HCT116 (cell line): Measurements from ENCODE around the gene MYH15. TPM values are rescaled to one million over a fixed set of nuclear protein-coding genes. Genes with fewer than 3 reads are reported as not detected.
A peak's percentile ranks its signal among the peaks of the same experiment; 100 is the strongest.

Experiments used
- ATAC-seq: fragments of 200-7000 bp; cut with Tn5 transposase; 2 replicates; pipeline ENCODE4 v1.9.1; 2020; ENCODE audit warnings: mild to moderate bottlenecking, moderate library complexity
- BruUV-seq: library from RNA; stranded (reverse); fragments of 400-500 nt; replicated peaks from 2 replicates; lab custom pipeline; 2021; lab: Mats Ljungman, UMichigan
- CTCF ChIA-PET: fragments of 300-600 bp; sonication (Branson Sonifier 250); formaldehyde crosslinking; loops from one replicate; lab custom pipeline; 2021; ENCODE audit warnings: antibody characterized with exemption; lab: Charles Lee
- POLR2A ChIA-PET: fragments of 300-600, 350-600 bp; sonication (Branson Sonifier 250); formaldehyde crosslinking; loops from one replicate; lab custom pipeline; 2021; ENCODE audit warnings: antibody characterized with exemption; lab: Charles Lee
- RAD21 ChIA-PET, 2 experiments: fragments of 300-600 bp; sonication (Branson Sonifier 250); formaldehyde crosslinking; loops; one replicate each; lab custom pipeline; 2023; ENCODE audit warnings: low total read pairs in 2 of 2; ENCODE audit not compliant: uncharacterized antibody in 2 of 2, unreplicated experiment in 2 of 2, low non-redundant PET in 1 of 2; lab: Charles Lee
- DNase-seq: peaks from one replicate; pipeline ENCODE4 v3.0.0-alpha.2; 2010; ENCODE audit warnings: low read depth, low spot score
- H2AFZ ChIP-seq: fragments of 200-600 bp; shearing (Covaris generic), sonication (generic); 2 replicates; pipeline ENCODE4 v1.6.1; 2017; ENCODE audit warnings: low read depth, mixed run types, mixed read lengths, antibody characterized with exemption, low read length; ENCODE audit not compliant: poor library complexity, severe bottlenecking
- H3K27ac ChIP-seq: 2 replicates; pipeline ENCODE4 v1.5.1; 2012; ENCODE audit warnings: low read depth, low read length
- H3K27me3 ChIP-seq: fragments of 200-600 bp; sonication (generic); 2 replicates; pipeline ENCODE4 v1.6.1; 2016; ENCODE audit warnings: mixed run types, low read length, mixed read lengths; ENCODE audit not compliant: insufficient read depth
- H3K36me3 ChIP-seq, 2 experiments: fragments of 200-500 bp in 1 of 2; fragments of 200-600 bp in 1 of 2; sonication (Bioruptor generic) in 1 of 2; sonication (generic) in 1 of 2; 2 replicates each; pipeline versions ENCODE4 v1.5.1 to v1.6.1; 2014 to 2016; ENCODE audit warnings: low read length in 2 of 2, inconsistent platforms in 1 of 2, mixed read lengths in 1 of 2, mixed run types in 1 of 2; ENCODE audit not compliant: insufficient read depth in 2 of 2, control insufficient read depth in 1 of 2
- H3K4me1 ChIP-seq, 2 experiments: fragments of 200-600 bp in 1 of 2; sonication (generic) in 1 of 2; 2 replicates each; pipeline versions ENCODE4 v1.5.1 to v1.6.1; 2012 to 2017; ENCODE audit warnings: low read length in 2 of 2, inconsistent platforms in 1 of 2, mild to moderate bottlenecking in 1 of 2, mixed read lengths in 1 of 2, mixed run types in 1 of 2, moderate library complexity in 1 of 2; ENCODE audit not compliant: insufficient read depth in 2 of 2, control insufficient read depth in 1 of 2
- H3K4me2 ChIP-seq: fragments of 200-600 bp; sonication (generic); 2 replicates; pipeline ENCODE4 v1.6.1; 2017; ENCODE audit warnings: mixed run types, low read length, mixed read lengths
- H3K4me3 ChIP-seq, 2 experiments: fragments of 200-600 bp in 1 of 2; sonication (generic) in 1 of 2; replicated peaks in 1 of 2; 2 replicates each; pipeline ENCODE4 v1.5.1; 2011 to 2016; ENCODE audit warnings: low read length in 2 of 2, control low read depth in 1 of 2, low read depth in 1 of 2, mild to moderate bottlenecking in 1 of 2, mixed read lengths in 1 of 2, mixed run types in 1 of 2
- H3K79me2 ChIP-seq: fragments of 200-600 bp; sonication (generic); 2 replicates; pipeline ENCODE4 v1.6.1; 2017; ENCODE audit warnings: mild to moderate bottlenecking, mixed run types, low read length, moderate library complexity, mixed read lengths; ENCODE audit not compliant: insufficient read depth
- H3K9ac ChIP-seq: fragments of 200-600 bp; sonication (generic); 2 replicates; pipeline ENCODE4 v1.6.1; 2016; ENCODE audit warnings: low read length, mixed read lengths
- H3K9me2 ChIP-seq: fragments of 200-600 bp; sonication (generic), shearing (Covaris generic); 2 replicates; pipeline ENCODE4 v1.6.1; 2017; ENCODE audit warnings: mixed run types, mild to moderate bottlenecking, moderate library complexity; ENCODE audit not compliant: insufficient read depth
- H3K9me3 ChIP-seq, 2 experiments: fragments of 200-500 bp in 1 of 2; fragments of 200-600 bp in 1 of 2; sonication (Bioruptor generic) in 1 of 2; sonication (generic) in 1 of 2; 2 replicates each; pipeline ENCODE4 v1.6.1; 2014 to 2017; ENCODE audit warnings: low read length in 2 of 2, mixed read lengths in 2 of 2, inconsistent platforms in 1 of 2, low read depth in 1 of 2, mild to moderate bottlenecking in 1 of 2, mixed run types in 1 of 2, moderate library complexity in 1 of 2; ENCODE audit not compliant: control insufficient read depth in 1 of 2, insufficient read depth in 1 of 2
- H4K20me1 ChIP-seq: fragments of 200-600 bp; sonication (generic), shearing (Covaris generic); 2 replicates; pipeline ENCODE4 v1.6.1; 2017; ENCODE audit warnings: mixed run types, mild to moderate bottlenecking, moderate library complexity; ENCODE audit not compliant: insufficient read depth
- CEBPB ChIP-seq: IDR thresholded peaks from 2 replicates; pipeline ENCODE4 v1.6.1; 2012; ENCODE audit warnings: low read depth
- CTCF ChIP-seq, 3 experiments: fragments of 200-600 bp in 1 of 3; sonication (generic) in 1 of 3; IDR thresholded peaks in 2 of 3; conservative IDR thresholded peaks in 1 of 3; 2 replicates each; pipeline ENCODE4 v1.5.1; 2012 to 2017; ENCODE audit warnings: low read depth in 2 of 3, low read length in 2 of 3, antibody characterized with exemption in 1 of 3, borderline replicate concordance in 1 of 3, control low read depth in 1 of 3, mild to moderate bottlenecking in 1 of 3, mixed read lengths in 1 of 3, mixed run types in 1 of 3, moderate library complexity in 1 of 3; ENCODE audit not compliant: insufficient read depth in 1 of 3
- EGR1 ChIP-seq: IDR thresholded peaks from 2 replicates; pipeline ENCODE4 v1.6.1; 2012; ENCODE audit warnings: low read depth
- ELF1 ChIP-seq: IDR thresholded peaks from 2 replicates; pipeline ENCODE4 v1.6.1; 2012; ENCODE audit warnings: low read depth, borderline replicate concordance
- EZH2 ChIP-seq: fragments of 200-600 bp; sonication (generic); IDR thresholded peaks from 2 replicates; pipeline ENCODE4 v1.6.1; 2017; ENCODE audit warnings: antibody characterized with exemption, mixed run types
- EZH2phosphoT487 ChIP-seq: fragments of 200-600 bp; IDR thresholded peaks from 2 replicates; pipeline ENCODE4 v1.6.1; 2018; ENCODE audit warnings: antibody characterized with exemption, borderline replicate concordance
- JUND ChIP-seq: IDR thresholded peaks from 2 replicates; pipeline ENCODE4 v1.6.1; 2012
- POLR2A ChIP-seq: IDR thresholded peaks from 2 replicates; pipeline ENCODE4 v1.7.0; 2011; ENCODE audit warnings: borderline replicate concordance; ENCODE audit not compliant: insufficient read depth, insufficient read length; ENCODE audit errors: extremely low read depth
- POLR2AphosphoS5 ChIP-seq: IDR thresholded peaks from 2 replicates; pipeline ENCODE4 v1.6.1; 2011; ENCODE audit warnings: mild to moderate bottlenecking, low read depth, low read length, moderate library complexity
- RAD21 ChIP-seq: IDR thresholded peaks from 2 replicates; pipeline ENCODE4 v1.6.1; 2012; ENCODE audit warnings: low read depth, mild to moderate bottlenecking
- SIN3A ChIP-seq: IDR thresholded peaks from 2 replicates; pipeline ENCODE4 v1.6.1; 2012; ENCODE audit warnings: low read depth
- SRF ChIP-seq: IDR thresholded peaks from 2 replicates; pipeline ENCODE4 v1.6.1; 2012; ENCODE audit warnings: low read depth
- YY1 ChIP-seq: IDR thresholded peaks from 2 replicates; pipeline ENCODE4 v1.6.1; 2011; ENCODE audit warnings: low read length, low read depth, moderate library complexity, mild to moderate bottlenecking; ENCODE audit not compliant: insufficient replicate concordance; ENCODE audit errors: extremely low read depth
- ZBTB33 ChIP-seq: IDR thresholded peaks from 2 replicates; pipeline ENCODE4 v1.6.1; 2011; ENCODE audit warnings: mild to moderate bottlenecking, low read length, moderate library complexity; ENCODE audit not compliant: insufficient replicate concordance; ENCODE audit errors: extremely low read depth
- ZFX ChIP-seq: fragments of 450-650 bp; IDR thresholded peaks from 2 replicates; pipeline ENCODE4 v1.6.1; 2017
- ZNF274 ChIP-seq: fragments of 200-500 bp; sonication (Bioruptor generic); IDR thresholded peaks from 2 replicates; pipeline ENCODE4 v1.6.1; 2014; ENCODE audit warnings: mild to moderate bottlenecking, low read depth, low read length, inconsistent platforms
- intact Hi-C: fragments of 100-400 bp; cut with micrococcal nuclease; formaldehyde crosslinking; loops from 2 replicates; pipeline ENCODE4 v1.10.0; 2022
- total RNA-seq: library from RNA; stranded (reverse); gene quantifications from one replicate; pipeline ENCODE4 v1.2.1, GENCODE V29; 2021; ENCODE audit not compliant: unreplicated experiment
- TF ChIP-seq, protein P1 (sequence below): IDR thresholded peaks from 2 replicates; pipeline ENCODE4 v1.6.1; 2012

MYH15 gene
- total RNA-seq, 1 experiment from 2014 or later, result 11.2 TPM

DNA sequence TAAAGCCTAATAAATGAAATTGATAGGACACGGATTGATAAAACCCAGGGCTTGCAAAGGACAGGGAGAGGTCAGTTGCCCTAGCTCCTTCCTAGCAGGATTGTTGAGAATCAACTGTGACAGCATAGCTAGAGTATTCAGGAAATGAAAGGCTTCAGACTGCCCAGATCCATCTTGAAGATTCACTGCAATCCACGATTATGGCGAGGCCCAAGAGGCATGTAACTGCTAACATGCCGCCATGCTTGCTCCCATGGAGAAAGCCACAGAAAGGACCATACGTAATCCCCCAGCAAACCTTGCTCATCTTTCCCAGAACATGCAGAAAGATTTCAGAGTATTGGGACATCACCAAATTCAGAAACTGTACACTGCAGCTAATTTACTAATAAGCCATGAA, 41.3 kb downstream of the MYH15 start:
- H3K4me3 ChIP-seq, result no peak overlapping the region
- no peaks in the 10 kb centered on the region for H3K79me2 ChIP-seq
- ATAC-seq, result no peak
- no TSS peak for BruUV-seq
- RAD21 ChIA-PET, result no interaction called here
- POLR2A ChIA-PET, result interaction anchor here (0.6 kb wide), 1 partner anchor 204 kb away, joined by 3 read pairs; no protein-coding TSS in a partner anchor
- no peaks in the 10 kb centered on the region for H4K20me1 ChIP-seq
- H3K9me3 ChIP-seq, result no peaks in the 10 kb centered on the region
- H3K27ac ChIP-seq, result no peak overlapping the region
- H3K9me2 ChIP-seq, result no peaks in the 10 kb centered on the region
- H3K4me2 ChIP-seq, result peak overlapping the region; percentile 8; the same call in 1 of the 2 replicates
- H3K9ac ChIP-seq, result no peak overlapping the region
- intact Hi-C loops, result no loop called here
- no peaks in the 10 kb centered on the region for H3K36me3 ChIP-seq
- TF ChIP-seq YY1, result no peak
- no peak for TF ChIP-seq SIN3A
- TF ChIP-seq SRF, result no peak
- TF ChIP-seq ZNF274, result no peak
- no peak for TF ChIP-seq ELF1
- no peak for TF ChIP-seq POLR2AphosphoS5
- no peak for TF ChIP-seq JUND
- no peak for TF ChIP-seq EZH2phosphoT487
- no peak for TF ChIP-seq EZH2
- no peak for TF ChIP-seq POLR2A
- no peak for TF ChIP-seq ZFX
- no peak for TF ChIP-seq ZBTB33
- no peak for TF ChIP-seq RAD21
- TF ChIP-seq EGR1, result no peak
- TF ChIP-seq CEBPB, result no peak
- no peak for TF ChIP-seq CTCF (IDR thresholded peaks at IDR 0.05 in 2 of 3, conservative IDR thresholded peaks at IDR 0.05 in 1 of 3; ENCODE audit: borderline replicate concordance in 1 of 3, insufficient read depth in 1 of 3, low read depth in 2 of 3, low read length in 2 of 3)
- TF ChIP-seq, protein P1, sequence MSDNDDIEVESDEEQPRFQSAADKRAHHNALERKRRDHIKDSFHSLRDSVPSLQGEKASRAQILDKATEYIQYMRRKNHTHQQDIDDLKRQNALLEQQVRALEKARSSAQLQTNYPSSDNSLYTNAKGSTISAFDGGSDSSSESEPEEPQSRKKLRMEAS, result no peak
- H3K4me1 ChIP-seq, result peaks cover 36 to 58% of the 10 kb centered on the region in 2 experiments
- no peak for DNase-seq
- H2AFZ ChIP-seq, result no peak overlapping the region
- H3K27me3 ChIP-seq, result no peaks in the 10 kb centered on the region
- CTCF ChIA-PET, result interaction anchor here (2.6 kb wide), 1 partner anchor 9 kb away, joined by 6 read pairs; no protein-coding TSS in a partner anchor
